Epithelial cell of esophagus (primary cell): Measurements from ENCODE around the gene CARD19.
"Not testable (repeated sequence)": the region's sequence is repeated elsewhere in the genome, so short reads cannot be mapped to it uniquely, and the experiment has no call there.

Experiments used
- DNase-seq: peaks from one replicate; pipeline ENCODE4 v3.0.0; 2010; ENCODE audit warnings: low read depth
- H3K4me3 ChIP-seq: 2 replicates; pipeline ENCODE4 v1.5.1; 2011; ENCODE audit warnings: mild to moderate bottlenecking, low read length, control low read depth
- CTCF ChIP-seq: IDR thresholded peaks from 2 replicates; pipeline ENCODE4 v1.5.1; 2011; ENCODE audit warnings: low read depth, mild to moderate bottlenecking, low read length, control low read depth, inconsistent platforms; ENCODE audit not compliant: insufficient read depth; ENCODE audit errors: missing control alignments

Gene CARD19

DNA sequence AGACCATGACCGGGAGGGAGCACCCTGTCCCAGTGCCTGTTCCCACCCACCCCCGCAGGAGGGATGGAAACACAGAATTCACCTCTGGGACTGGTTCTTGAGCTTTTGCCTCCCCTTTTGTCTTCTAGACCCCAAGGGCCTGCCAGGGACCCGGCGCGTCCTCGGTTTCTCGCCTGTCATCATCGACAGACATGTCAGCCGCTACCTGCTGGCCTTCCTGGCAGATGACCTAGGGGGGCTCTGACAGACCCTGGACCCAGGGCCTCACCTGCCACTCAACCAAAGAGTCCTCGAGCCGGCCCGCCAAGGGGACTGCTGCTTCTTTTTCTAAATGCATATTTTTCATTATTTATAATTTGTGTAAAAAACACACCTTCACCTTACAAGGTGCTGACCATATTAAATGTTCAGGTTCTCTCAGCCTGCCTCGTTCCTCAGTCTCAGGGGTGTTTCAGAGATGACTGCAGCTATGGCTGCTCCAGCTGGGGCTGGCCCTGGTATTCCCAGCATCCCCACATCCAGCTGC, 16.9 kb downstream of the CARD19 start:
- no peak overlapping the region for H3K4me3 ChIP-seq
- DNase-seq, result no peak
- TF ChIP-seq CTCF, result no peak

DNA sequence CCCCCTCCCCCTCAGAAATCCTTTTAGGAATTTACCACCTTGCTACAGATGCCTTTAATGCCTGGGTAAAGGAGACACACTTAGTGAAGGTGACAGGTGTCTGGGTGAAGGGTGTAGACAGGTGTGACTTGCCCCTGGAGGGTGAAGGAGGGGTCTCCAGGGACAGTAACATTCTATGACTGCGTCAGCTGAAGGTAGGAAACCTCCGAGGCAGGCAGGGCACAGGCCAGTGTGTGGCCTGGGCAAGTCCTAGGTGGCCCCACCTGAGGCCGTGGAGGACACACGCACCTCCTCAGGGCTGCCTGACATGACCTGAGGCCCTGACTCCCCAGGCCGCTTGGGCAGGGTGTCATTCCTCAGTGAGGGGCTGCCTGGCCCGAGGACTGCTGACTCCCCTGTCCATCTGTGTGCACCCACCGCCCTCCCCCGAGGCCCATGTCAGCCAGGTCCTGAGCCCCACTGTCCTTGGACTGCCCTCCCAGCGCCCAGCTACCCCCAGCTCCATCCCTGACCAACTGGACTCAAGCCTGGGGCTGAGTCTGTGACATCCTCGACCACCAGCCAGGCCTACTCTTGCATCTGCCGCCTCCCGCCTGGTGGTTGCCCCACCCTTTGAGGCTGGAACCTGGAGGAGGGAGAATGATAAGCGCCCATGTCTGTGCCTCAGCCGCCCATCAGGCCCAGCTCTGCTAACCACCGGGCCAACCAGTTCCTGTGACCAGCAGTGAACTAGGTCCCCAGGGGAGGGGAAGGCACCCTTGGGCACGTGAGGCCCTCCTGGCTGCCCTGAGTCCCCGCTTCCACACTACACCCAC, 18.4 kb downstream of the CARD19 start:
- H3K4me3 ChIP-seq, result no peak overlapping the region
- no peak for TF ChIP-seq CTCF
- DNase-seq, result no peak

GRCh38 chr9:93114984-93115335, 18.9 kb downstream of the CARD19 start:
- no peak overlapping the region for H3K4me3 ChIP-seq
- TF ChIP-seq CTCF, result no peak
- no peak for DNase-seq

DNA sequence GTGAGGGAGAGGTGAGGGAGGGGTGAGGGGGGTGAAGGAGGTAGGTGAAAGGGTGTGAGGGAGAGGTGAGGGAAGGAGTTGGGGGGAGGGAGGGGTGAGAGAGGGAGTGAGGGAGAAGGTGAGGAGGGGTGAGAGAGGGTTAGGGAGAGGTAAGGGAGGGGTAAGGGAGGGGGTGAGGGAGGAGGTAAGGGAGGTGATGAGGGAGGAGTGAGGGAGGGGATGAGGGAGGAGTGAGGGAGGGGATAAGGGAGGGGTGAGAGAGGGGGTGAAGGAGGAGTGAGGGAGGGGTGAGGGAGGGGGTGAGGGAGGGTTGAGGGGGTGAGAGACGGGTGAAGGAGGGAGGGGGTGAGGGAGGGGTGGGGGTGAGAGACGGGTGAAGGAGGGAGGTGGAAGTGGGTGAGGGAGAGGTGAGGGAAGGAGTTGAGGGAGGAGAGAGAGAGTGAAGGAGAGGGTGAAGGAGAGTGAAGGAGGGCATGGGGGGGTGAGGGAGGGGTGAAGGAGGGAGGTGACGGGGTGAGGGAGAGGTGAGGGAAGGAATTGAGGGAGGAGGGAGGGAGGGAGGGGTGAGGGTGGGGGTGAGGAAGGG, 19.6 kb downstream of the CARD19 start:
- no peak overlapping the region for H3K4me3 ChIP-seq
- TF ChIP-seq CTCF, result no peak
- DNase-seq, result no peak

DNA sequence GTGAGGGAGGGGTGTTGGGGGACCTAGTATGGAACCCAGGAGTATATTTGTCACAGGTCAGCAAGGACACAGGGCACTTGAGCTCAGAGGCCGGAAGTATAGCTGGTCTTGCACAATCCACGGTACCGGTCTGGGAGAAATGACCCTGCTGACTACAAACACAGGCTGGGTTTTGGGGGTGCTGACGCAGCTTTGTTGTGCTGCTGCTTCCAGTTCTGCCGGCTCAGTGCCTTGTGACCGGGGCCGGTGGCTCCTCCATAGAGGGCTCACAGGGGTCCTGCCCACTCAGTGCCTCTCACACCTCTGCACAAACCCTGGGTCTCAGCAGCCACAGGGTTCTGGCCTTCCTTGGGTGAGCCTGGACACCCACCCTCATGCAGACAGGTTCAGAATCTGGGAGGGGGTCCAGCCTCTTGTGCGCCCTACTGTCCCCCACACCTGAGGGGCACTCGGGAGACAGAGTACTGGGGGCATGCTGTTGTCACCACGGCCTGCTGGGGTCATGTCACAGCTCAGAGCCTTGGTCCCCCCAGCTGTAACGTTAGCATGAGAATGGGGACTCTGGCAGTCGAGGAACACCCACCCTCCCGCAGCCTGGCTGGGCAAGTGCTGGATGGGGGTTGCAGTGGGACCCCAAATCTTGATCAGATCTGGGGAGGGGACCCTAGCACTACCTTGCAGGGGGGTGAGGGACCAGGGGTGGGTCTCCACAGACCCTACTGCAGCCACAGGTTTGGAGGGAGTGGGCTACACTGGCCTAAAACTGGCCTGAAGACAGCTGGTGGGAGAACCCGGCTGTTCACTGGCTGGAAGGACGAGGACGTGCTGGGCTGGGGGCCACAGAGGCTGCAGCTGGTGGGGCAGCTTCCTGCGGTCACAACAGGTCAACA, 20.3 kb downstream of the CARD19 start:
- DNase-seq, result no peak
- H3K4me3 ChIP-seq, result no peak overlapping the region
- TF ChIP-seq CTCF, result no peak

GRCh38 chr9:93117521-93117920, 21.5 kb downstream of the CARD19 start:
- not testable (repeated sequence) for H3K4me3 ChIP-seq, DNase-seq
